ENCODE data around the gene RSRC1.

DNA sequence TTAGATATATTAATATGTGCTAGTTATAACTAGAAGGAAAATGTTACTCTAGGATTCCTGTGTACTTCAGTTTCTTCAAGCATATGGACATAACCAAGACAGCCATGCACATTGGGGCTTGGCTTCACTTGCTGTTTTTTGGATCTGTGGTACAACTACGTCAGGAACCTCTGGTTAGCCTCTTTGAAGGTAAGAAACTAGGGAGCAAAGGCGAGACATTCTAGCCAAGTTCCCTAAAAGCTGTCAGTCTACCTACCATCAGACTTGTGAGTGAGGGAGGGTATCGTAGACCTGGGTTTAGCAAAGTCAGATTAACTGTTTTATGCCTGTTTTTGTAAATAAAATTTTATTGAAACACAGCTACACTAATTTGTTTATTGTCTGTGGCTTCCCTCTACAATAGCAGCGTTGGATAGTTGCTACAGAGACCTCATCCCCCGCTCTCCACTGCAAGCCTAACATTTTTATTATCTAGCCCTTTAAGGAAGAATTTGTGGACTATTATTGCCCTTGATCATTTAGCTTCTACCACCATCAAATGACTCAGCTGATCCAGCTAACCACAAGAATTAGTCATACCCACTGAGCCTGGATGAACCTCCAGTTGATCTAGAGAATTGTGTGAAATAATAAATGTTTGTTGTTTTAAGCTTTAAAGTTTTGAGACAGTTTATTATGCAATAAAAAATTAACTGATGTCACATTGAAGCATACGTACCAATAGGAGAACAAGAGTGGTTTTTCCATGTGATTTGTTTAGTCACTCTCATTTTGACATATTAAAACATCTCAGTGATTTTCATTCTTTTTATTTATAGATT lies 58.1 kb downstream of the RSRC1 start:
- TF ChIP-seq, protein P1, sequence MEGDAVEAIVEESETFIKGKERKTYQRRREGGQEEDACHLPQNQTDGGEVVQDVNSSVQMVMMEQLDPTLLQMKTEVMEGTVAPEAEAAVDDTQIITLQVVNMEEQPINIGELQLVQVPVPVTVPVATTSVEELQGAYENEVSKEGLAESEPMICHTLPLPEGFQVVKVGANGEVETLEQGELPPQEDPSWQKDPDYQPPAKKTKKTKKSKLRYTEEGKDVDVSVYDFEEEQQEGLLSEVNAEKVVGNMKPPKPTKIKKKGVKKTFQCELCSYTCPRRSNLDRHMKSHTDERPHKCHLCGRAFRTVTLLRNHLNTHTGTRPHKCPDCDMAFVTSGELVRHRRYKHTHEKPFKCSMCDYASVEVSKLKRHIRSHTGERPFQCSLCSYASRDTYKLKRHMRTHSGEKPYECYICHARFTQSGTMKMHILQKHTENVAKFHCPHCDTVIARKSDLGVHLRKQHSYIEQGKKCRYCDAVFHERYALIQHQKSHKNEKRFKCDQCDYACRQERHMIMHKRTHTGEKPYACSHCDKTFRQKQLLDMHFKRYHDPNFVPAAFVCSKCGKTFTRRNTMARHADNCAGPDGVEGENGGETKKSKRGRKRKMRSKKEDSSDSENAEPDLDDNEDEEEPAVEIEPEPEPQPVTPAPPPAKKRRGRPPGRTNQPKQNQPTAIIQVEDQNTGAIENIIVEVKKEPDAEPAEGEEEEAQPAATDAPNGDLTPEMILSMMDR (conservative IDR thresholded peaks at IDR 0.05): no peak
- TF ChIP-seq EZH2 (IDR thresholded peaks at IDR 0.05; ENCODE audit: low read depth): no peak

Data from PC-9 (cell line).